ENCODE data around the gene RND3. TPM values are rescaled to one million over a fixed set of nuclear protein-coding genes. Genes with fewer than 3 reads are reported as not detected.

RND3 gene
- total RNA-seq, 2 experiments from 2014 or later: not detected

DNA sequence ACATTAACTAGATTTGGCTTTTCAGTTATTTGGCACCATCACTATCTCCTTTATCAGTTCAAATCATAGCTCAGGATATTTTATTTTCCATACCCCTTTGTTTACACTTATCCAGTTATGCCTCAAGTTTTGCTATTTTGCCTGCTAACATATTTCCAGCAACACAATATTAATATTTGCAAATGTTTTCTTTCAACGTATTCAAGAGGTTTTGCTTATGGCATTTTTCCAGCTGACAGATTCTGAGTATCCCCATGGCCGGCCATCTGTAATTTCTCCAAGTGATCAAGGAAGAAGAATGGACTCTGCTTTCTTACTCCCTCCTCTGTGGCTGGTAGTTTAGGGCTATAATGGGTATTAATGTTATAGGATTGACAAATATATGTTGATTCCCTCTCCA, 49.4 kb downstream of the RND3 start:
- DNase-seq: no peak
- Mint-ChIP-seq H3K36me3 (ENCODE audit: low read depth) (no peaks in the 10 kb centered on the region), H3K27me3 (no peaks in the 10 kb centered on the region), H3K4me1 (ENCODE audit: low read depth) (no peaks in the 10 kb centered on the region), H3K9me3 (peaks cover 2% of the 10 kb centered on the region), H3K27ac (no peak overlapping the region), H3K4me3 (no peak overlapping the region)
- no peaks in the 10 kb centered on the region for H3K4me1 ChIP-seq (ENCODE audit: insufficient read depth, low read length)
- no peak overlapping the region for H3K27ac ChIP-seq (ENCODE audit: low read depth in 1 of 2, low read length in 2 of 2)
- H3K9me3 ChIP-seq (ENCODE audit: control insufficient read depth in 1 of 2, insufficient read depth in 1 of 2, low read length in 2 of 2): no peaks in the 10 kb centered on the region
- no peak overlapping the region for H3K4me3 ChIP-seq (ENCODE audit: low read length)
- TF ChIP-seq, protein P1, sequence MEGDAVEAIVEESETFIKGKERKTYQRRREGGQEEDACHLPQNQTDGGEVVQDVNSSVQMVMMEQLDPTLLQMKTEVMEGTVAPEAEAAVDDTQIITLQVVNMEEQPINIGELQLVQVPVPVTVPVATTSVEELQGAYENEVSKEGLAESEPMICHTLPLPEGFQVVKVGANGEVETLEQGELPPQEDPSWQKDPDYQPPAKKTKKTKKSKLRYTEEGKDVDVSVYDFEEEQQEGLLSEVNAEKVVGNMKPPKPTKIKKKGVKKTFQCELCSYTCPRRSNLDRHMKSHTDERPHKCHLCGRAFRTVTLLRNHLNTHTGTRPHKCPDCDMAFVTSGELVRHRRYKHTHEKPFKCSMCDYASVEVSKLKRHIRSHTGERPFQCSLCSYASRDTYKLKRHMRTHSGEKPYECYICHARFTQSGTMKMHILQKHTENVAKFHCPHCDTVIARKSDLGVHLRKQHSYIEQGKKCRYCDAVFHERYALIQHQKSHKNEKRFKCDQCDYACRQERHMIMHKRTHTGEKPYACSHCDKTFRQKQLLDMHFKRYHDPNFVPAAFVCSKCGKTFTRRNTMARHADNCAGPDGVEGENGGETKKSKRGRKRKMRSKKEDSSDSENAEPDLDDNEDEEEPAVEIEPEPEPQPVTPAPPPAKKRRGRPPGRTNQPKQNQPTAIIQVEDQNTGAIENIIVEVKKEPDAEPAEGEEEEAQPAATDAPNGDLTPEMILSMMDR (IDR thresholded peaks at IDR 0.05): no peak
- CTCF ChIA-PET: no interaction called here
- ATAC-seq (ENCODE audit: poor library complexity): no peak
- H3K36me3 ChIP-seq (ENCODE audit: insufficient read depth, low read length): no peaks in the 10 kb centered on the region
- intact Hi-C loops (cut with DNase I, micrococcal nuclease): no loop called here
- POLR2A ChIA-PET: no interaction called here
- no peaks in the 10 kb centered on the region for H3K27me3 ChIP-seq (ENCODE audit: control insufficient read depth in 1 of 2, insufficient read depth in 2 of 2, low read length in 2 of 2)

DNA sequence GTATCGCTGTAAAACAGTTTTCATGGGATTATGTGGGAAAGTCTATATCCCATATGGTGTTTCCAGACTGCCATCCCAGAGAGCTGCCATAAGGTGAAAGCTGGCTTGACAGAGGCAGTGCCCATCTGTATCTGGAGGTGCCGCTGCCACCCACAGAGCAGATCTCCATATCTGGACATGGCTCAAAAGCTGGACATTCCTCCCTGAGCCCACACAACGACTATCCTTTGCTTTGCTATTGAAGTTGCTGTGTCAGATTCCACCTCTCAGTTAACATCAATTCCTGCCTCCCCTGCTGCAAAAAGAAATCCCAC, 55.2 kb downstream of the RND3 start:
- H3K36me3 Mint-ChIP-seq (ENCODE audit: low read depth): no peaks in the 10 kb centered on the region
- H3K27me3 Mint-ChIP-seq: no peaks in the 10 kb centered on the region
- Histone ChIP-seq H3K9me3 (ENCODE audit: control insufficient read depth in 1 of 2, insufficient read depth in 1 of 2, low read length in 2 of 2) (no peaks in the 10 kb centered on the region), H3K36me3 (ENCODE audit: insufficient read depth, low read length) (no peaks in the 10 kb centered on the region), H3K4me3 (ENCODE audit: low read length) (no peak overlapping the region), H3K27me3 (ENCODE audit: control insufficient read depth in 1 of 2, insufficient read depth in 2 of 2, low read length in 2 of 2) (no peaks in the 10 kb centered on the region), H3K4me1 (ENCODE audit: insufficient read depth, low read length) (no peaks in the 10 kb centered on the region), H3K27ac (ENCODE audit: low read depth in 1 of 2, low read length in 2 of 2) (no peak overlapping the region)
- no peak overlapping the region for H3K27ac Mint-ChIP-seq
- CTCF ChIA-PET: no interaction called here
- POLR2A ChIA-PET: no interaction called here
- no peak overlapping the region for H3K4me3 Mint-ChIP-seq
- DNase-seq (no peak), ATAC-seq (ENCODE audit: poor library complexity) (no peak)
- H3K4me1 Mint-ChIP-seq (ENCODE audit: low read depth): no peaks in the 10 kb centered on the region
- peaks cover 2% of the 10 kb centered on the region for H3K9me3 Mint-ChIP-seq
- intact Hi-C loops (cut with DNase I, micrococcal nuclease): no loop called here
- TF ChIP-seq, protein P1 (IDR thresholded peaks at IDR 0.05): no peak

DNA sequence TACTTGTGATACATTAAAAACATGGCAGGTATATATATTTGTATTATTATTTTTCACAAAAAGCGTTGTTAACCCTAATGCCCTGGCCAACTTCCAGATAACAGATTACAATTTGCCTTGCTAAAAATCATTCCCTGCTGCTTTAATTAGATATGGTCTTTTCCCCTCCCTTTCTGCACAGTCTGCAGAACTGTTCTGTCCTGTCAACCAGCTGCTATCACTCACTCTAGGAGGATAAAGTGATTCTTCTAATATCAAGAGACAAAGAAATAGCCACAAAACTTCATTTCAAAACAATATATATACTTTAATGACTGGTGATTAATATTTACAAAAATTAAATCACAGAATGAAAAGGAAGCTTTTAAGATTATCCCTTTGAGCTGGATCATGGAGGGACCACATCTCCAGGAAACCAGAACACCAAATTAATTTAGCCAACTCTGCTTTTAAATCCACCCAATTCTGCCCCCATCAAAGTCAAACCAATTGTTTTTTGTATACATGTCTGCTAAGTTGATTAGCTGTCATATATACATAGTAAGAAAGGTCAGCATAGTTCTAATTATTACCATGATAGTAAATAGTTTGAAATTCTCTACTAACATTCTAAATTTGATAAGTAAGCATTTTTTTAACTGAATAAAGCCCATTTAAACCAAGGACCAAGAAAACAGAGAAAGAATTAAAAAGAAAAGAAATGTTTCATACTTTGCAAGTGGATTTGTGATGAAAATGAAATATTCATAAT, 55.7 kb downstream of the RND3 start:
- Mint-ChIP-seq H3K9me3 (peaks cover 2% of the 10 kb centered on the region), H3K27ac (no peak overlapping the region), H3K4me1 (ENCODE audit: low read depth) (no peaks in the 10 kb centered on the region), H3K36me3 (ENCODE audit: low read depth) (no peaks in the 10 kb centered on the region), H3K27me3 (no peaks in the 10 kb centered on the region), H3K4me3 (no peak overlapping the region)
- CTCF ChIA-PET: interaction anchor here (0.5 kb wide), 1 partner anchor 272 kb away, joined by 3 read pairs; no protein-coding TSS in a partner anchor
- TF ChIP-seq, protein P1 (IDR thresholded peaks at IDR 0.05): no peak
- no peaks in the 10 kb centered on the region for H3K27me3 ChIP-seq (ENCODE audit: control insufficient read depth in 1 of 2, insufficient read depth in 2 of 2, low read length in 2 of 2)
- H3K27ac ChIP-seq (ENCODE audit: low read depth in 1 of 2, low read length in 2 of 2): no peak overlapping the region
- no peaks in the 10 kb centered on the region for H3K36me3 ChIP-seq (ENCODE audit: insufficient read depth, low read length)
- intact Hi-C loops (cut with DNase I, micrococcal nuclease): no loop called here
- no peaks in the 10 kb centered on the region for H3K9me3 ChIP-seq (ENCODE audit: control insufficient read depth in 1 of 2, insufficient read depth in 1 of 2, low read length in 2 of 2)
- no peaks in the 10 kb centered on the region for H3K4me1 ChIP-seq (ENCODE audit: insufficient read depth, low read length)
- DNase-seq (no peak), ATAC-seq (ENCODE audit: poor library complexity) (no peak)
- POLR2A ChIA-PET: no interaction called here
- H3K4me3 ChIP-seq (ENCODE audit: low read length): no peak overlapping the region
